ENCODE results near the gene SLC51A.
"Not testable (repeated sequence)": the region's sequence is repeated elsewhere in the genome, so short reads cannot be mapped to it uniquely, and the experiment has no call there.

The SLC51A gene

GRCh38 chr3:196216089-196216564 lies at the start of gene SLC51A:
TSS of gene SLC51A (plus strand) at chr3:196216534. CDS start at chr3:196216713, 179 bp downstream.
- DNase-seq (ENCODE audit: low read depth): no peak

GRCh38 chr3:196166741-196167140 lies 49.6 kb upstream of the SLC51A start:
- DNase-seq (ENCODE audit: low read depth): no peak

- no peak for DNase-seq (ENCODE audit: low read depth)
Observed at GRCh38 chr3:196168808-196169391, 47.4 kb upstream of the SLC51A start.

GRCh38 chr3:196169836-196170240 lies 46.5 kb upstream of the SLC51A start:
- no peak for DNase-seq (ENCODE audit: low read depth)

- not testable (repeated sequence) for DNase-seq (ENCODE audit: low read depth)
Observed at GRCh38 chr3:196170296-196170695, 46.0 kb upstream of the SLC51A start.

- DNase-seq (ENCODE audit: low read depth): no peak
Observed at GRCh38 chr3:196174652-196175051, 41.7 kb upstream of the SLC51A start.

- DNase-seq (ENCODE audit: low read depth): no peak
Observed at GRCh38 chr3:196175116-196175625, 41.2 kb upstream of the SLC51A start.

GRCh38 chr3:196175722-196176121 lies 40.6 kb upstream of the SLC51A start:
- DNase-seq (ENCODE audit: low read depth): no peak

- no peak for DNase-seq (ENCODE audit: low read depth)
Observed at GRCh38 chr3:196177567-196177966, 38.8 kb upstream of the SLC51A start.

- DNase-seq (ENCODE audit: low read depth): no peak
Observed at GRCh38 chr3:196177967-196178366, 38.4 kb upstream of the SLC51A start.

- DNase-seq (ENCODE audit: low read depth): no peak
Observed at GRCh38 chr3:196178993-196179379, 37.3 kb upstream of the SLC51A start.

GRCh38 chr3:196179380-196180308 lies 36.7 kb upstream of the SLC51A start:
- DNase-seq (ENCODE audit: low read depth): peak; percentile 58

- no peak for DNase-seq (ENCODE audit: low read depth)
Observed at GRCh38 chr3:196180346-196180745, 36.0 kb upstream of the SLC51A start.

GRCh38 chr3:196181127-196181546 lies 35.2 kb upstream of the SLC51A start:
- DNase-seq (ENCODE audit: low read depth): no peak

GRCh38 chr3:196184169-196184432 lies 32.2 kb upstream of the SLC51A start:
- DNase-seq (ENCODE audit: low read depth): not testable (repeated sequence)

GRCh38 chr3:196184881-196185280 lies 31.5 kb upstream of the SLC51A start:
- DNase-seq (ENCODE audit: low read depth): no peak

- DNase-seq (ENCODE audit: low read depth): no peak
Observed at GRCh38 chr3:196186651-196187573, 29.4 kb upstream of the SLC51A start.

- no peak for DNase-seq (ENCODE audit: low read depth)
Observed at GRCh38 chr3:196189566-196190347, 26.6 kb upstream of the SLC51A start.

GRCh38 chr3:196192036-196192523 lies 24.3 kb upstream of the SLC51A start:
- DNase-seq (ENCODE audit: low read depth): no peak

- DNase-seq (ENCODE audit: low read depth): no peak
Observed at GRCh38 chr3:196192524-196193051, 23.7 kb upstream of the SLC51A start.
